Gastrocnemius medialis (tissue), 4 donors: ENCODE measurements around the gene KLHDC2. TPM values are rescaled to one million over a fixed set of nuclear protein-coding genes. Genes with fewer than 3 reads are reported as not detected.
"Not testable (repeated sequence)": the region's sequence is repeated elsewhere in the genome, so short reads cannot be mapped to it uniquely, and the experiment has no call there.

ENCODE experiments used
- ATAC-seq, 2 donors: fragments of 150-250 bp; one replicate each; pipeline ENCODE4 v1.9.1; 2016
- DNase-seq, 2 donors: peaks; one replicate each; pipeline ENCODE4 v3.0.0-alpha.2; 2019
- H3K27ac ChIP-seq, 4 donors: fragments of 200-600 bp; sonication (generic); 1 replicate in 1 of 4; 2 replicates in 3 of 4; pipeline ENCODE4 v1.5.1; 2016 to 2018; ENCODE audit warnings: mild to moderate bottlenecking in 2 of 4, moderate library complexity in 1 of 4
- H3K27me3 ChIP-seq, 3 donors: fragments of 200-600 bp; sonication (generic) in 2 of 3; 1 replicate in 1 of 3; 2 replicates in 2 of 3; pipeline versions ENCODE4 v1.5.1 to v1.6.0; 2016 to 2019; ENCODE audit warnings: mild to moderate bottlenecking in 1 of 3, moderate library complexity in 1 of 3
- H3K36me3 ChIP-seq, 2 donors: fragments of 200-600 bp; sonication (generic) in 1 of 2; one replicate each; pipeline ENCODE4 v1.5.1; 2017 to 2018
- H3K4me1 ChIP-seq, 2 donors: fragments of 200-600 bp; sonication (generic) in 1 of 2; one replicate each; pipeline ENCODE4 v1.5.1; 2016 to 2017; ENCODE audit warnings: mild to moderate bottlenecking in 2 of 2
- H3K4me3 ChIP-seq, 4 donors: fragments of 200-600 bp; sonication (generic) in 3 of 4; 1 replicate in 1 of 4; 2 replicates in 3 of 4; pipeline ENCODE4 v1.5.1; 2016 to 2019; ENCODE audit warnings: mild to moderate bottlenecking in 2 of 4
- H3K9me3 ChIP-seq, 3 donors: fragments of 200-600 bp; sonication (generic) in 2 of 3; 1 replicate in 1 of 3; 2 replicates in 2 of 3; pipeline ENCODE4 v1.5.1; 2016 to 2019
- CTCF ChIP-seq, 5 experiments: fragments of 450-650 bp in 3 of 5; fragments of 200-600 bp in 2 of 5; sonication (generic) in 2 of 5; IDR thresholded peaks in 4 of 5; conservative IDR thresholded peaks in 1 of 5; 1 replicate in 4 of 5; 2 replicates in 1 of 5; pipeline ENCODE4 v1.5.1; 2016 to 2019; ENCODE audit warnings: antibody characterized with exemption in 5 of 5, mild to moderate bottlenecking in 3 of 5, moderate library complexity in 3 of 5
- POLR2A ChIP-seq, 2 donors: fragments of 450-650 bp; IDR thresholded peaks; one replicate each; pipeline ENCODE4 v1.6.1; 2017; ENCODE audit warnings: antibody characterized with exemption in 2 of 2, mild to moderate bottlenecking in 2 of 2, moderate library complexity in 2 of 2
- in situ Hi-C, 4 donors: fragments of 200-750 bp; cut with MboI; loops; one replicate each; pipeline versions ENCODE4 v1.15.0 to v1.8.0; 2017; ENCODE audit warnings: low sequenced_read_pairs in 4 of 4
- intact Hi-C: fragments of 100-400 bp; cut with DNase I; formaldehyde crosslinking; loops from one replicate; pipeline ENCODE4 v1.15.1; 2023; ENCODE audit warnings: low total_unique reads
- total RNA-seq, 4 donors: library from RNA; depleted of rRNA; stranded (reverse); fragments of >200 nt; gene quantifications; one replicate each; pipeline versions ENCODE4 v1.1.0 to v1.2.3, GENCODE V29; 2016

KLHDC2 gene
- total RNA-seq, 4 donors from 2014 or later = 73.9 to 96.5 (median 82.3) TPM

- H3K27me3 ChIP-seq = no peaks in the 10 kb centered on the region
- DNase-seq = no peak
- peak overlapping the region; percentile 94 to 100 (median 96) for H3K27ac ChIP-seq
- intact Hi-C loops (loop anchor here (2.0 to 10.0 kb wide), 3 partner anchors 76 to 346 kb away; partner anchors contain the start of genes KLHDC1, NEMF and VCPKMT), in situ Hi-C loops (loop anchor here in 2 of 4 donors (10.0 kb wide), 1 partner anchor 134 kb away; the partner anchor contains the start of gene DNAAF2 (in 2 of the 2))
- peaks cover 35 to 37% of the 10 kb centered on the region in 2 donors for H3K4me1 ChIP-seq
- H3K4me3 ChIP-seq = peak overlapping the region; percentile 84 to 100 (median 88)
- no peaks in the 10 kb centered on the region for H3K9me3 ChIP-seq
- H3K36me3 ChIP-seq = peaks cover 0 to 22% of the 10 kb centered on the region in 2 donors
- TF ChIP-seq POLR2A (IDR thresholded peaks at IDR 0.05) (no peak), CTCF (IDR thresholded peaks at IDR 0.05 in 4 of 5, conservative IDR thresholded peaks at IDR 0.05 in 1 of 5) (no peak)
- ATAC-seq = no peak
Measured at GRCh38 chr14:49769171-49769570, 1.2 kb downstream of the KLHDC2 start.

GRCh38 chr14:49769581-49770211, 1.7 kb downstream of the KLHDC2 start:
- TF ChIP-seq CTCF (IDR thresholded peaks at IDR 0.05 in 4 of 5, conservative IDR thresholded peaks at IDR 0.05 in 1 of 5) (no peak), POLR2A (IDR thresholded peaks at IDR 0.05) (no peak)
- intact Hi-C loops (loop anchor here (2.0 to 10.0 kb wide), 3 partner anchors 77 to 345 kb away; partner anchors contain the start of genes KLHDC1, NEMF and VCPKMT), in situ Hi-C loops (loop anchor here in 2 of 4 donors (10.0 kb wide), 1 partner anchor 135 kb away; the partner anchor contains the start of gene DNAAF2 (in 2 of the 2))
- Histone ChIP-seq H3K4me1 (peaks cover 37% of the 10 kb centered on the region in 2 donors), H3K36me3 (peaks cover 0 to 28% of the 10 kb centered on the region in 2 donors), H3K27ac (peak overlapping the region; percentile 94 to 100 (median 96)), H3K9me3 (no peaks in the 10 kb centered on the region), H3K27me3 (no peaks in the 10 kb centered on the region), H3K4me3 (peak overlapping the region; percentile 84 to 100 (median 88))
- ATAC-seq = no peak
- DNase-seq = no peak

GRCh38 chr14:49770212-49770817, 2.4 kb downstream of the KLHDC2 start:
- Histone ChIP-seq H3K27ac (peak overlapping the region; percentile 34 to 100 (median 96)), H3K36me3 (peaks cover 0 to 34% of the 10 kb centered on the region in 2 donors), H3K4me1 (peaks cover 37% of the 10 kb centered on the region in 2 donors), H3K9me3 (no peaks in the 10 kb centered on the region), H3K27me3 (no peaks in the 10 kb centered on the region), H3K4me3 (peak overlapping the region in 2 of 4 donors; percentile 88 to 100)
- TF ChIP-seq POLR2A (IDR thresholded peaks at IDR 0.05) = no peak
- TF ChIP-seq CTCF (IDR thresholded peaks at IDR 0.05 in 4 of 5, conservative IDR thresholded peaks at IDR 0.05 in 1 of 5) = no peak
- intact Hi-C loops = no loop called here
- in situ Hi-C loops = no loop called here
- no peak for ATAC-seq
- DNase-seq = no peak

- ATAC-seq, H3K27ac ChIP-seq, H3K9me3 ChIP-seq, H3K27me3 ChIP-seq, intact Hi-C loops, DNase-seq, H3K4me3 ChIP-seq, in situ Hi-C loops: not testable (repeated sequence)
- peaks cover 0 to 46% of the 10 kb centered on the region in 2 donors for H3K36me3 ChIP-seq
- H3K4me1 ChIP-seq = peaks cover 36 to 37% of the 10 kb centered on the region in 2 donors
Measured at GRCh38 chr14:49771691-49772090, 3.7 kb downstream of the KLHDC2 start.

GRCh38 chr14:49774106-49774505, 6.2 kb downstream of the KLHDC2 start:
- no peaks in the 10 kb centered on the region for H3K9me3 ChIP-seq
- in situ Hi-C loops (no loop called here), intact Hi-C loops (no loop called here)
- peaks cover 28 to 30% of the 10 kb centered on the region in 2 donors for H3K4me1 ChIP-seq
- H3K27me3 ChIP-seq = no peaks in the 10 kb centered on the region
- H3K36me3 ChIP-seq = peaks cover 0 to 64% of the 10 kb centered on the region in 2 donors
- no peak overlapping the region for H3K4me3 ChIP-seq
- no peak for ATAC-seq
- no peak for DNase-seq
- TF ChIP-seq CTCF (IDR thresholded peaks at IDR 0.05 in 4 of 5, conservative IDR thresholded peaks at IDR 0.05 in 1 of 5) = no peak
- no peak for TF ChIP-seq POLR2A (IDR thresholded peaks at IDR 0.05)
- H3K27ac ChIP-seq = peak overlapping the region in 3 of 4 donors; percentile 2 to 11 (median 8)
